GM21737 (cell line): ENCODE results near the gene ADI1.

Experiments used
- ATAC-seq: cut with Tn5 transposase; IDR thresholded peaks from one replicate; pipeline ENCODE4 v1.9.1; 2021; ENCODE audit warnings: mild to moderate bottlenecking, moderate library complexity; ENCODE audit not compliant: unreplicated experiment

The ADI1 gene, protein sequence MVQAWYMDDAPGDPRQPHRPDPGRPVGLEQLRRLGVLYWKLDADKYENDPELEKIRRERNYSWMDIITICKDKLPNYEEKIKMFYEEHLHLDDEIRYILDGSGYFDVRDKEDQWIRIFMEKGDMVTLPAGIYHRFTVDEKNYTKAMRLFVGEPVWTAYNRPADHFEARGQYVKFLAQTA

GRCh38 chr2:3519255-3520205, at the start of gene ADI1:
Gene ADI1, minus strand, starts transcription at chr2:3519531. Its CDS starts 44 bp downstream, at chr2:3519487.
- ATAC-seq: peak; percentile 53

GRCh38 chr2:3566806-3567205, 47.5 kb upstream of the ADI1 start:
- no peak for ATAC-seq

DNA sequence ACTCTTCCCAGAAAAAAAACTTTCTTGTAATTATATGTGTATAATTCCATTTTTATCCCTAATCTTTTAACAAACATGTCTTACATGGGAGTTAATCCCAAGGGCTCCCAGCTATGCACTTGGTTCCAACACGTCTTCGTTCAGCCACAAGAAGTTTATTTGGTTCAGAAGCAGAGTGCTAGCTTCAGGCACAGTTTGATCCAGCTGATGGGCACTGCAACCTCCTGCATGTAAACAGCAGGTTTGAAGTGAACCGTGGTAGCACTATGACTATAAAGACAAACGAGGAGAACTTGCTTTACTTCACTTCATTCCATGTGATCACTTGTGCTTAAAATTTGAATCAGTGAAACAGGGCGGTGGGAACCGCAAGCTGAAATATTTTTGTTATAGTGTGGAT, 45.8 kb upstream of the ADI1 start:
- no peak for ATAC-seq

DNA sequence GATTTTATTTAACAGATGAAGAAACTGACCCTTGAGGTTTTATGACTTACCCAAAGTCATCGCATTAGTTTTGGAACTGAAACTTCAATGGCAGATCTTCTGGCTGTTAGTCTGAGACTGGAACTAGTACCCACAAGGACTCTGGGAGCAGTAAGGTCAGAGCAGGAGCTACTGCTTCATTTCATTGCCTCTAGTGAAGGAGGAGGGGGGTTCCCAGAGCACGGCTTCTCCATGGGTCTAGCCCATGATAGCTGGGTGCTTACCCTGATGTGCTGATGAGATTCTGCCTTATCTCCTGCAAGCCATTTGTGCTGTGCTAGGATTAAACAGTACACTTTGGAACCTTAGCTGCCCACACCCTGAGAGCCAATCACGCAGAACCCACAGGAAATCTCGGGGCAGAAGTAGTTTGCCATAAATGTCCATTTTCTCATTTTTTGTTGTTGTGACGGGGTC, 44.2 kb upstream of the ADI1 start:
- peak; percentile 41 for ATAC-seq

- ATAC-seq: peak; percentile 96
Observed at GRCh38 chr2:3558205-3559014, 39.1 kb upstream of the ADI1 start, which contains the start of gene RNASEH1. Gene RNASEH1, minus strand, starts transcription at chr2:3558333. Its CDS starts 73 bp downstream, at chr2:3558260.

- peak; percentile 19 for ATAC-seq
Observed at GRCh38 chr2:3557639-3558204, 38.4 kb upstream of the ADI1 start.

DNA sequence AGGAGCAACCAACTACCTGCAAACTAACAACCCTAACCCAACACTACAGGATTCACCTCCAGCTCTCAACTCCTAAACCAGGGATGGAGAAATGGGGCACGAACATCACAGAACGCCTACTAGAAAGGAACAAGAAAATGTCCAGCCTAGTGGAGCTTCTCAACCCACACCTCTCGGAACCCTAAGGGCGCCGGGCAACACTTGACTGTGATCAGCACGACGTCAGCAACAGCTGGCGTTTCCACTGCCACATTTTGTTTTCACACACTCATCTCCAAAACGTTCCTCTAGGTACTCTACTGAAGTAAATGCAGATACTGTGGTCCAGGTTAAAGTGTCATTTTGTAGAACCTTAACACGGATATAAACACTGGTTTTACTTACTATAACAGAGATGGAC, 34.6 kb upstream of the ADI1 start:
- ATAC-seq: no peak

GRCh38 chr2:3547915-3548314, 28.6 kb upstream of the ADI1 start:
- no peak for ATAC-seq

DNA sequence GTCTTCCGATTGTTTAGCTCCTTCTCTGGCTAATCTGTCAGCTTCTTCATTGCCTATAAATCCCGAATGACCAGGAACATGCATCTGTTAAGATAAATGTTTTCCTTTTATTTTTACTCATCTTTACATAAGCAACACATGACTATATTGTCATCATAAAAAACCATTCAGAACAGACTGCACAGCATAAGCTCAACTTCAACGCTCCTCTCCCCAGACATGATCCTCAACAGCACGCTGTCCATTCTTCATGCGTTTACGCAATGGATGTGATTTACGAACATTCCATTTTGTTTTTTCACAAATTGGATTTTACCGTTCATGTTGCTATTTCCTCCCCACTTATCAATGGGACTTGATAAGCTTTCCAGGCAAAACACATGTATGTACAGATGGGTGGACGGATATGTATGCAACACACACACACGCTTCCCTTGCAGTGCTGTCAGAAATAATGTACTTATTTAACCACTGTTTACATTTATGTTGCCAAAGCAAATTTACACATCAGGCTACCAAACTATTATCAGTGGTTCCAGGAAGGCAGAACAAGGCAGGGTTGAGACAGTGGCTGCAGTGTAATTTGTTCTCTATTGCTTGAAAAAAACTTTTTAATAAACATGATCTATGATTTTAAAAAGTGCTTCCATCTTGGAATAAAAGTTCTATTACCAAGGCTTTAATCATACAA, 26.6 kb upstream of the ADI1 start:
- ATAC-seq: no peak

- ATAC-seq: no peak
Observed at GRCh38 chr2:3543023-3543683, 23.8 kb upstream of the ADI1 start.

DNA sequence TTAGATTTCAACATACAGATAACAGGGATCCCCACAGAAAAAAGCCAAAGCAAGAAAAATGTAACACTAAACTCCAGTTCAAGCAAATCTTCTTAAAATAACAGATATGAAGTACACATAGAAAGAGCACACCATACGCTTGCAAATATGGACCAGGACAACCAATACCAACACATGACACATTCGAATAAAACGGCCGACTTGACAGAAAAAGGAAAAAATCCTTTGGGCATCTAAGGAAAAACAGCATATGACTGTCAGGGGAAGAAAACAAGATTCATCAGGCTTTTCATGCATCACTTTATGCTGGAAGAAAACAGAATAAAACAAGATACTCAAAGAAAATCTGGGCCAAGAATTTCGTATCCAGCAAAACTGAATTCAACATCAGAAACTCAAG, 22.8 kb upstream of the ADI1 start:
- ATAC-seq: no peak

DNA sequence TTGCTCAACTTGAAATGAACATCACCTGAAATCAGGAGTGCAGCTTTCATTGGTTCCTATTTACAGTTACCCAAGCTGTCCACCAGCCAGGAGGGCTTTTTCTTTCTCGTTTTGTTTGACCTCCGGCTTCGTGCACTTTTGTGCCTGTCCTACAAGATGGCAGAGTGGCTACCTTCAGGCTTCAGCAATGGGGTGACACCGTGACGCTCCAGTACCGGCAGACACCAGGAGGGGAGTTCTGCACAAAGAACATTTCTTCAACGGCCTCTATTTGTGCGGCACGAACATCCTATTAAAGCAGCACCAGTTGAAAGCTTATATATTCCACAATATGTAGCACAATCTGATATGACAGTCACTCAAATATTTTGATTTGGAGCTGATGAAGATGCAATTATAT, 20.5 kb upstream of the ADI1 start:
- ATAC-seq: no peak

DNA sequence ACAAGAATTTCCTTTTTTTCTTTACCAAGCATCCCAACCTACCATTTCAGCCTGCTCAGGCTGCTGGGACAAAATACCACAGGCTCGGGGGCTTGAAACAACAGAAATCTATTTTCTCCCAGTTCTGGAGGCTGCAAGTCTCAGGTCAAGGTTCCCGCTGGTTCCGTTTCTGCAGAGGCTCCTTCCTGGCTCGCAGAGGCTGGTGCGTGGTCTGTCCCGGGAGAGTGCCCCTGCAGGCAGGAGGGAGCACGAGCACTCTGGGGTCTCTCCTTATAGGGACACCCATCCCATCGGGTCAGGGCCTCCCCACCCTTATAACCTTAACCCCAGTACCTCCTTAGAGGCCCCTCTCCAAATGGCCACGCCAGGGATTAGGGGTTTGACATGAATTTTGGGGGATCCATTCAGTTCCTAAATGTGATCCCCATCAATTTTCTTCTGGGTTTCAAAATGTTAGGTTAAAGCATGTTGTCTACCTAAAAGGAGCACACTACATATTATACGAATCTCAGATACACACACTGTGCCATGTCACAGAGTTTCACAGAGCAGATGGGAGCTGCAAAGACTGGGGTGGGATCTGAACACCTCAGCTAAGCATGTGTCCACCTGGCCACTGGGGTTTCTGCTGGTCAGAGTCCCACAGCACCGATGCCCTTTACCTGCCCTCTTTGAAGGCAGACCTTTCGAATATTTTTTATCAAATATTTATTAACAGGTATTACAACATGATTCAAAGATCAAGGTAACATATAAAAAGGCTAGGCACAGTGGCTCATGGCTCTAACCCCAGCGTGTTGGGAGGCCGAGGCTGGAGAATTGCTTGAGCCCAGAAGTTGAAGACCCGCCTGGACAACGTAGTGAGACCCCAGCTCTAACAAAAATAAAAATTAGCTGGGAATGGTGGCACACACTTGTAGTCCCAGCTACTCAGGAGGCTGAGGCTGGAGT, 17.6 kb upstream of the ADI1 start:
- no peak for ATAC-seq

DNA sequence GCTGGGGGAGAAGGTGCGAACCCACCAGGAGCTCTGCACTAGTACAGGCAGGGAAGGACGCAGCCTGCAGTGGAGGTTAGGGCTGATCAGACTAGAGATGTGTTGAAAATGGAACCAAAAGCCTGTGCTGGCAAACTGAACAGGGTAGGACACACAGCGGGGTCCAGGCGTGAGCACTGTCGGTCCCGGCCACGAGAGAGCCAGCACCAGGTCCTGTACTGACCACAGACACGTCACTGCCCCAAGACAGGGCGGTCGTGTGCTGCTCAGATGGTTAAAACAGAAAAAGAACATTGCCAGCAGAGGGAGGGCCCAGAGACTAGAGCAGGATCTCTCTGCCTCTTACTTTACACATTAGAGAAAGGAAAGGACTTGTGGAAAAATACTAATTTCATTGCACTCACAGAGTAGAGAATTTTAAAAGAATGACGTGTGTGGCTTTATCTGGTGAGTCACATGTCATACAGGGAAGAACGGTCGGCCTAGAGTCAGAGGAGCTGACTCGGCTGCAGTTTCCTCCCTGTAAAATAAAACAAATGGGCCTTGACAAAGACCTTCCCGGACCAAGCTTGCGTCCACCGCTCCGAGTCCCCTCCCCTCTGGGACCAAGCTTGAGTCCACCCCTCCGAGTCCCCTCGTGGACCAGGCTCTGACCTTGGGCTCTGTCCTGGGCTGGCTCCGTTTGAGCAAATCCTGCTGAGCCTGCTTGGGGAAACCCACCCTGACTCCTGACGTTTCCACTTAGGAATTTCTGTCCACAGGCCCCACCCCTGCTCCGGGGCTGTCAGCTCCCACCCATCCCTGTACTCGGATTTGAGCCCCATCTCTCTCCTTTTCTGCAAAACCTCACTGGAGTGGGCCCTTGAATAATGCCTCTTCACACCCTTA, 16.7 kb upstream of the ADI1 start:
- no peak for ATAC-seq

- ATAC-seq: no peak
Observed at GRCh38 chr2:3535467-3535793, 16.1 kb upstream of the ADI1 start.

DNA sequence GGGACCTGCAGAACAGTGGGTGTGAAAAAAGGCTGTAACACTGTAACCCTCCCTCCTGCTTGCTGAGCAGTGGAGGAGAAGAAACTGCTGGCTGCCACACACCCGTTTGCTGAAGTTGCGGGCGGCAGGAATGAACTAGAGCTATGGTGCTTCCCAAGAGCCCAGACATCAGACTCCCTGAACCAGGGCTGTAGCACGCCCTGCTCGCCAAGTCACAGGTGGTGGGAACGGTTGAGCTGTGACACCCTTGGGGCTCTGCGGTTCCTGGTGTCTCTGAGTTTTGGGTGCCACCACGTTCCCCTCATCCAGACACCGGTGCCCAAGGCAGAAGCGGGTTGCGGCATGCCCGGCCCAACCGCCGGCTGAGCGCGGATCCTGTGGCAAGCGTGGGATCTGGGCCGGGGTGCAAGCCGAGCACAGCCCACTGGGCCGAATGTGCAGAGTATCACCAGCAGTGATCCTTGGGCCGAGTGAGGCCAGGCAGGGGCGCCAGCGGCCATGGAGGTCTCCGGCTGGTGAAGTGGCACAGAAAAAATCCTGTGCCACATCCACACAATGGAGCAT, 15.0 kb upstream of the ADI1 start:
- ATAC-seq: no peak

GRCh38 chr2:3533836-3534235, 14.5 kb upstream of the ADI1 start:
- no peak for ATAC-seq

- ATAC-seq: no peak
Observed at GRCh38 chr2:3532941-3533340, 13.6 kb upstream of the ADI1 start.
